ENCODE measurements around the gene MTSS2. TPM values are rescaled to one million over a fixed set of nuclear protein-coding genes. Genes with fewer than 3 reads are reported as not detected.

Gene MTSS2
- total RNA-seq, 1 donor from 2014 or later, result 38.3 TPM

GRCh38 chr16:70642633-70643032 lies 43.2 kb downstream of the MTSS2 start:
- Mint-ChIP-seq H3K9me3 (ENCODE audit: unreplicated experiment) (no peaks in the 10 kb centered on the region), H3K27ac (ENCODE audit: unreplicated experiment) (no peak overlapping the region), H3K4me1 (ENCODE audit: low read depth, unreplicated experiment) (peaks cover 8% of the 10 kb centered on the region), H3K36me3 (ENCODE audit: low read depth, unreplicated experiment) (no peaks in the 10 kb centered on the region), H3K4me3 (ENCODE audit: unreplicated experiment) (no peak overlapping the region), H3K27me3 (ENCODE audit: low read depth, unreplicated experiment) (peaks cover 7% of the 10 kb centered on the region)
- H3K4me3 ChIP-seq (ENCODE audit: insufficient read depth, low read depth, low read length), result no peak overlapping the region
- H3K36me3 ChIP-seq (ENCODE audit: insufficient read depth, low read length), result no peaks in the 10 kb centered on the region
- H3K27me3 ChIP-seq (ENCODE audit: insufficient read depth, low read length), result no peaks in the 10 kb centered on the region
- H2AFZ ChIP-seq (ENCODE audit: low read depth, low read length), result no peak overlapping the region
- no peak for TF ChIP-seq EZH2 (IDR thresholded peaks at IDR 0.05; ENCODE audit: insufficient read depth, low read length)
- TF ChIP-seq CTCF (IDR thresholded peaks at IDR 0.05; ENCODE audit: insufficient read depth, low read depth, low read length), result no peak
- no peak overlapping the region for H3K9ac ChIP-seq (ENCODE audit: low read length)
- H3K4me2 ChIP-seq (ENCODE audit: low read length), result no peak overlapping the region
- no peaks in the 10 kb centered on the region for H3K9me3 ChIP-seq (ENCODE audit: insufficient read depth, low read depth, low read length)
- peaks cover 17% of the 10 kb centered on the region for H3K4me1 ChIP-seq (ENCODE audit: insufficient read depth, low read length)
- no peaks in the 10 kb centered on the region for H4K20me1 ChIP-seq (ENCODE audit: insufficient read depth, low read length)
- DNase-seq (ENCODE audit: low read depth), result no peak
- FAIRE-seq, result no peak
- no peak overlapping the region for H3K27ac ChIP-seq (ENCODE audit: low read depth, low read length)
- no peaks in the 10 kb centered on the region for H3K79me2 ChIP-seq (ENCODE audit: insufficient read depth, low read length)

GRCh38 chr16:70638814-70639792 lies 46.8 kb downstream of the MTSS2 start:
- Mint-ChIP-seq H3K4me1 (ENCODE audit: low read depth, unreplicated experiment) (peaks cover 9% of the 10 kb centered on the region), H3K27me3 (ENCODE audit: low read depth, unreplicated experiment) (peaks cover 3% of the 10 kb centered on the region), H3K27ac (ENCODE audit: unreplicated experiment) (no peak overlapping the region), H3K4me3 (ENCODE audit: unreplicated experiment) (no peak overlapping the region), H3K9me3 (ENCODE audit: unreplicated experiment) (no peaks in the 10 kb centered on the region), H3K36me3 (ENCODE audit: low read depth, unreplicated experiment) (no peaks in the 10 kb centered on the region)
- no peaks in the 10 kb centered on the region for H3K27me3 ChIP-seq (ENCODE audit: insufficient read depth, low read length)
- TF ChIP-seq EZH2 (IDR thresholded peaks at IDR 0.05; ENCODE audit: insufficient read depth, low read length) (no peak), CTCF (IDR thresholded peaks at IDR 0.05; ENCODE audit: insufficient read depth, low read depth, low read length) (no peak)
- H3K9ac ChIP-seq (ENCODE audit: low read length), result peak overlapping the region; percentile 42
- H4K20me1 ChIP-seq (ENCODE audit: insufficient read depth, low read length), result no peaks in the 10 kb centered on the region
- H3K79me2 ChIP-seq (ENCODE audit: insufficient read depth, low read length), result no peaks in the 10 kb centered on the region
- no peak for FAIRE-seq
- peak overlapping the region; percentile 36 for H2AFZ ChIP-seq (ENCODE audit: low read depth, low read length)
- H3K9me3 ChIP-seq (ENCODE audit: insufficient read depth, low read depth, low read length), result no peaks in the 10 kb centered on the region
- no peak overlapping the region for H3K4me3 ChIP-seq (ENCODE audit: insufficient read depth, low read depth, low read length)
- peak overlapping the region; percentile 65 for H3K4me2 ChIP-seq (ENCODE audit: low read length)
- no peaks in the 10 kb centered on the region for H3K36me3 ChIP-seq (ENCODE audit: insufficient read depth, low read length)
- H3K27ac ChIP-seq (ENCODE audit: low read depth, low read length), result no peak overlapping the region
- peak; percentile 73 for DNase-seq (ENCODE audit: low read depth)
- peaks cover 26% of the 10 kb centered on the region for H3K4me1 ChIP-seq (ENCODE audit: insufficient read depth, low read length)

Other genes with a start within 250 kb of the MTSS2 start
- gene ST3GAL2, start 247.0 kb downstream of the MTSS2 start, total RNA-seq, result 108 and 130 TPM in 2 replicates
- gene FCSK, start 231.5 kb downstream of the MTSS2 start, total RNA-seq, result 9.7 and 12.0 TPM in 2 replicates
- gene COG4, start 162.5 kb downstream of the MTSS2 start, total RNA-seq, result 41.7 and 42.6 TPM in 2 replicates
- gene SF3B3, start 162.2 kb downstream of the MTSS2 start, total RNA-seq, result 174 and 179 TPM in 2 replicates
- 0.34 and 0.38 TPM in 2 replicates for gene IL34, start 39.5 kb downstream of the MTSS2 start, total RNA-seq
- gene VAC14, start 115.1 kb upstream of the MTSS2 start, total RNA-seq, result 27.8 and 29.2 TPM in 2 replicates